ENCODE data around the gene KDM2A.

The KDM2A gene

DNA sequence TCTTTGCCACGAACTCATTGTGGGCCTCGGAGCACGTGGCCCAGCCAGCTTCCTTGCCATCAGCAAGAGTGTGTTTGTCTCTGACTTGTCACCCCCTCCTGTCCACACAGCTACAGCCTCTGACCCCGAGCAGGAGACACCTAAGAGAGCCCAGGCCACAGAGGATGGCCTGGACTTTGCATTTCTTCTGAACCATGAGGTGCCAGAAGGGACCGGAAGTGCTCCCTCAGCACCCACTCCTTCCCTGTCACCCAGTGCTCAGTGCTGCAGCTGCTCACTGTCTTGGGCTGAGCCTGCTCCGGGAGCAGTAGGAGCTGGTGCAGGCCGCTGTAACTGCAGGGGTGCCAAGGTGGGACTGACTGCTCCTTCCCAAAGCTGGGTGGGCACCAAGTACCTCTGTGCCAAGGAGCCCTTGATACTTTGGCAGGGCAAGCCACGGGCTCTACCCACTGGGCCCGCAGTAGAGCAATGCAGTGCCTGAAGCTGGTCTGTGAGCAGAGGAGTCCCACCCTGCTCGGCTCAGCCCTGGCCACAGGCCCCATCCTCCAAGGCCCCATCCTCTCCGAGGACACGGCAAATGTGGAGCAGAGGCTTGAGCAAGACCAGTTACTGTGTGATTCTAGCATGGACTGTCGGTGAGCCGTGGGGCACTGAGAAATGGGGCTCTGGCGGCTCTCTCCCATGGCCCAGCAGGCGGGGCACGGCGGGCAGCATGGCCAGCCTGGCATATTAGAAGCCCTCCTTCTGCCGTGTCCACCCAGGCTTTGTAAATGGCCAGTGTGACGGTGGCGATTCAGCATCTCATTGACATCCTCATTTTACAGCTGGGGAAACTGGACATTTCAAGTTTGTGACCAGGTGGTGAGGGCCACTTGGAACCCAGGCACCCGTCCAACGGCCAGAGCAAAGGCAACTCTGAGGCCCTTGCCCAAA lies 153.5 kb downstream of the KDM2A start:
- DNase-seq (ENCODE audit: low read depth, low spot score), result no peak

DNA sequence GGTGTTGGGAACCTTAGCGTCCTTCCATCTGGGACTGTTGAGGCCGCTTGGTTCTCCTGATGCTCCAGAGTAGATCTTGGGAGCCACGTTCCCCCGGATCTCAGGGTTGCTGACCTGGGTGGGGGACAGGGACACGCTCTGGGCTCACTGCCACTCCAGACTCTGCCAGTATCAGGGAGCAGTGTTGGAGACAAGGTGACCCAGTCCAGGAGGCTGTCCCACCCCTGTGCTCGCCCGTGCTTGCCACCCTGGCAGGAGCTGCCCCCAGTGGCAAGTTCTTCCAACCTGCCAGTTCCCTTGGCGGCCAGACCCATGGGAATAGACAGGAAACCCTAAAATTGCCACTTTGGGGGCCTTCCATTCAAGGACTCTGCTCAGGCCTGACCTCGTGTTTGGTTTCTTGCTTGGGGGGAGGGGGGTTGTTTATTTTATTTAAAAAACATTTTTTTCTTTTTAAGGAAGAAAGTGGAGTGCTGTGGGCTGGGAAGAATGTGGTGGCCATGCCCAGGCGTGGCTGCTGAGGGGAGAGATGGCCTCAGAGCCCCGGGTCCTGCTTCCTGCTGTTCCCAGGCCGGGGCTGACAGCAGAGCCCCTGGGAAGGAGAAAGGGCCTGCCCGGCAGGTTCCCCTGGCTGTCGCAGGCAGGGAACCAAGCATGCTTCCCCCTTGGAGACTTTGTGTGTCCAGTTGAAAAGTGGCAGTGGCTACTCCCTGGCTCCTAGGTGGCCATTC lies 154.4 kb downstream of the KDM2A start:
- no peak for DNase-seq (ENCODE audit: low read depth, low spot score)

DNA sequence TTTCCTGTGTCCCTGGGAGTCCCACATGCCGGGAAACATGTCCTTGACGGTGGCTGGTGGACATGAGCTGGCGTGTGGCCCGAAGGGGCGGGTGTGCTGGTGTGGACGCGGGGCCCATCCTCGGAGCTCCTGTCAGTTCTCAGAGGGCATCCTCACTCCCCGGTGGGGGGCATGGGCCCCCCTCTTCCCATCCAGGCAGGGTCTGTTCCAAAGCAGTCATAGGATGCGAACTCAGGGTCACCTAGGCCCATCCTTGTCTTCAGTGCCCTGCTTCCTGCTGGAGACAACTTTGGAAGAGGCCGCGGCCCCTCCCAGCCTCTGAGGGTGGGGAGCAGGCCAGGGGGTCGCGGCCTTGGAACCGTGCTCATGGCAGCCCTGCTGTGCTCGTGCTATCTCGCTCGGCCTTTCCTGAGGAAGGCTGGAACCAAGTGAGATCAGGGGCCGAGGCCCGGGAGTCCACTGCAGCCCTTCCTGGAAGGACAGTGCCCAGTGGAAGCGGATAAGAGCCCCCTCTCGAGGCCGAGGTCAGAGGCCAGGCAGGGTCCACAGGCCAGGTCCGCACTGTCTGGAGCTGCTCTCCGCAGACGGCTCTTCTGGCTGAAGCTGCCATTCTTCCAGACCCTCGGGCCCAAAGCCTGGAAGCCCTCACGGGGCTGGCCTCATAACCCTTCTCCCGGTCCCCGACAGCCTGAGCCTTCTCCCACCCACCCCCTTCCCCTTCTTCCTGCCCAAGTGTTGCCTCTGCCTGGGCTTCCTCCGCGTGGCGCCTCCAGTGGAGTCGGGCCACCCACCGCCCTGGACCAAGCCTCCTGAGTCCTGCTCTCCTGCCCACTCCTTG lies 155.9 kb downstream of the KDM2A start:
- no peak for DNase-seq (ENCODE audit: low read depth, low spot score)

- no peak for DNase-seq (ENCODE audit: low read depth, low spot score)
Measured at GRCh38 chr11:67275606-67276409, 156.7 kb downstream of the KDM2A start.

DNA sequence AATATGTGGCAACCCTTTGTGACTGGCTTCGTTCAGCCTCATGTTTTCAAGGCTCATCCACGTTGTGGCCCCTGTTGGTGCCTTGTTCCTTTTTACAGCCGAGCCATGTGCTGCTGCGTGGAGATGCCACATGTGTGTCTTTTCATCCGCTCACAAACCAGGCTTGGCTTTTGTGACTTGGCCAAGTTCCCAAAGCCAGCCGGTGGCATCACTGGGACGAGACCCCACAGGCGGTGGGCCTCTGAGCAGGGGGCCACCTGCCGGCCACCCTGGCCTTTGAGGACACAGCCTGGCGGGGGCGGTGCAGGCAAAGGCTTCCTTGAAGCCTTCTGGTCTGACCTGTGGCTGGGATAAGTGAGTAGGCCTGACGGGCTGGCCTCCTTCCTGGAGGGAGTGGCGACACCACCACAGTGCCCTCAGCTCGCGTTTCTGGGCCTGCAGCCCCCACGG lies 157.7 kb downstream of the KDM2A start:
- DNase-seq (ENCODE audit: low read depth, low spot score), result no peak

GRCh38 chr11:67277231-67277961 lies 158.3 kb downstream of the KDM2A start:
- DNase-seq (ENCODE audit: low read depth, low spot score), result peak; percentile 69

- no peak for DNase-seq (ENCODE audit: low read depth, low spot score)
Measured at GRCh38 chr11:67278135-67278938, 159.3 kb downstream of the KDM2A start.

DNA sequence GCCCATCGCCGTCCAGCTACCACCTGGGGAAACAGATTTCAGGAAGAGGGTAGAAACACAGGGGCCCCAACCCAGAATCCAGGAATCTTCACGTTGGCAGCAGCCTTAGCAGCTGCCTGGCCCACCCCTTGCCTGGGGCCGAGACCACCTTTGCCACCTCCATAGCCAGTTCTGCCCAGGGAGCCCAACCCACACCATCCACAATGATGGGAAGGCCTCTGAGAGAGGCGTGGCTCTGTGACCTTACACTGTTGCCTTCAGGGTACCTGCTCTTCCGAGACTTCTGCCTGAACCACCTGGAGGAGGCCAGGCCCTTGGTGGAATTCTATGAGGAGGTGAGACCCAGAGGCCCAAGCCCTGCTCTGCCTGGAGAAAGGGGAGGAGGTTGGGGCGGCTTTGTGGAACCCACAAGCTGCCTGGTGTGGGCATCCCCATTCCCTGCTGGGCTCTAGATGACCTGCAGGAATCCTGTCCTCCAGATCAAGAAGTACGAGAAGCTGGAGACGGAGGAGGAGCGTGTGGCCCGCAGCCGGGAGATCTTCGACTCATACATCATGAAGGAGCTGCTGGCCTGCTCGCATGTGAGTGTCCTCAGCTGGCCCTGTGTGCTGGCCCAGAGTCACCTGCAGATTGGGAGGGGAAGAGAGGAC lies 160.0 kb downstream of the KDM2A start:
- no peak for DNase-seq (ENCODE audit: low read depth, low spot score)

DNA sequence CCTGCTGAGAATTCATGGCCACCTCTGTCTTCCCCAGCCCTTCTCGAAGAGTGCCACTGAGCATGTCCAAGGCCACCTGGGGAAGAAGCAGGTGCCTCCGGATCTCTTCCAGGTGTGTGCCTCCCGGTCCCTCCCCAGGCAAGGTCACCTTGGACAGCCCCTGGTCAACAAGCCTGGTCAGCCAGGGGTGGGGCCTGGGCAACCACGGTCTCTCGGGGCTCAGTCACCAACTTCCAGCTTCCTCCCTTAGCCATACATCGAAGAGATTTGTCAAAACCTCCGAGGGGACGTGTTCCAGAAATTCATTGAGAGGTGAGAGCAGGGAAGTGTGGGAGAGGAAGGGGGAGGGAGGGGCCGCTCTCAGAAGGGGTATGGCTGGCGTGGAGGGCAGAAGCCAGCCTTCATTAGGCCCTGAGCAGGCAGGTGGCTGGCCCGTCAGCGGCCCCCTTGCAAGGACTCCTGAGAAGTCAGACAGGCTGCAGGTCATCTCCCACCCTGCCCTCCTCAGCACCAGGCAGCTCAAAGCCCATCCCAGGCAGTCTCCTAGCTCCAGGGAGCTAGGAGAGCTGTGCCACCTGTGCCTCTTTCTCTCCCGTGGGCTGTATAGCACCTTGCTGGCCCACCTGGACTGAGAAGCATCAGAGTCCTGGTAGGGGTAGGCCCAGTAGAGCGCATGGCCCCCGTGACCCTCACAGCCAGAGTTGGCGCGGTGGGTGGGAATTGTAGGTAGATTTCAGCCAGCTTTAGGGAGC lies 160.7 kb downstream of the KDM2A start:
- DNase-seq (ENCODE audit: low read depth, low spot score), result no peak

GRCh38 chr11:67280341-67280787 lies 161.3 kb downstream of the KDM2A start:
- DNase-seq (ENCODE audit: low read depth, low spot score), result no peak

GRCh38 chr11:67280788-67281551 lies 161.9 kb downstream of the KDM2A start:
- DNase-seq (ENCODE audit: low read depth, low spot score), result no peak

- DNase-seq (ENCODE audit: low read depth, low spot score), result no peak
Measured at GRCh38 chr11:67281552-67282150, 162.6 kb downstream of the KDM2A start.

DNA sequence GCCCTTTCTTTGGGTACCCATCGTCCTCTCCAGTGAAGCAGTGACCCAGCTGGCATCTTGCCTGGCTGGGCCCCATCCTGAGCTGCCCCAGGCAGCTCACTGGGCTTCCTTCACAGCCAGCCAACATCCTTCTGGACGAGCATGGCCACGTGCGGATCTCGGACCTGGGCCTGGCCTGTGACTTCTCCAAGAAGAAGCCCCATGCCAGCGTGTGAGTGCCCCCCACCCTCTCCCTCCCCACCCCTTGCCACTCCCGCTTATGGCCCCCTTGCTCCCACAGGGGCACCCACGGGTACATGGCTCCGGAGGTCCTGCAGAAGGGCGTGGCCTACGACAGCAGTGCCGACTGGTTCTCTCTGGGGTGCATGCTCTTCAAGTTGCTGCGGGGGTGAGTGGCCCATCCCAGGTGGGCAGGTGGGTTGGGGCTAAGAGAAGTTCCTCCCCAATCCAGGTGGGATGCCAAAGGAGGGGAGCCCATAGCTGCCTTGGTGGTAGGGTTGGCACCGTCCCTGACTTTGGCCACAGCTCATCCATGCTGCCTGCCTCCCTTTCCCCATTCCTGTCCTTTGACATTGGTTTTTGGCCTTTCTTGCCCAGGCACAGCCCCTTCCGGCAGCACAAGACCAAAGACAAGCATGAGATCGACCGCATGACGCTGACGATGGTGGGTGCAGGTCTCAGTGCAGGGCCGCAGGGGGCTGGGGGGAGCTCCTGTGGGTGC lies 163.3 kb downstream of the KDM2A start:
- no peak for DNase-seq (ENCODE audit: low read depth, low spot score)

DNA sequence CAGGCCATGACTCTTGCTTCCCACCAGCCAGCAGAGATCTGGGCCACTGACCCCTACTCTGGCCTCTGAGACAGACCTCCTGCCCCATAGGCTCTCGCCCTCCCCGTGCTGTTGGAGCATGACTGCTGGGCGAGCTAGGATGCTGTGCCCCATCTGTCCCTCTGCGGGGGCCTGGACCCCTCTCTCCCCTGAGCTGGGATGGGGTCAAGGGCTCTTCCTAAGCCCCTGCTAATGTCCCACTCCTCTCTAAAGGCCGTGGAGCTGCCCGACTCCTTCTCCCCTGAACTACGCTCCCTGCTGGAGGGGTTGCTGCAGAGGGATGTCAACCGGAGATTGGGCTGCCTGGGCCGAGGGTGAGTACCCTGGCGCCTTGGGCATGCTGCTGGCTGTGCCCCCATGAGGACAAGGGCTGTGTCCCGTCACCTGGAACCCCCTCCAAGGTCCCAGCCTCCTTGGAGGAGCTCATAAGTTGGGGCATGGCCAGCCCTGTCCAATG lies 163.9 kb downstream of the KDM2A start:
- DNase-seq (ENCODE audit: low read depth, low spot score), result no peak

DNA sequence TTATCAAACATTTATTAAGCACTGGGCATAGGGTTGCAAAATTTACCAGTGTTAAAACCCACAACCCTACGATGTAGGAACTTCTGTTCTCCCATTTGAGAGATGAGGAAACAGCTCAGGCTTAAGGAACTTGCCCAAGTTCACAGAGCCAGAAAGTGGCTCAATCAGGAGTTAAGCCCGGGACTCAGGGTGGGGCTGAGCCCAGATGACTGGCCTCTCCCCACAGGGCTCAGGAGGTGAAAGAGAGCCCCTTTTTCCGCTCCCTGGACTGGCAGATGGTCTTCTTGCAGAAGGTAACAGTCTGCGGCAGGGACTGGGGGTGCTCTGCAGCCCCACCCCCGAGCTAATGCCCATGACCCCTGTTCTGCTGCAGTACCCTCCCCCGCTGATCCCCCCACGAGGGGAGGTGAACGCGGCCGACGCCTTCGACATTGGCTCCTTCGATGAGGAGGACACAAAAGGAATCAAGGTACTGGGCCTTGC lies 164.5 kb downstream of the KDM2A start:
- DNase-seq (ENCODE audit: low read depth, low spot score), result no peak
